NCI-H2029 treated with DMSO at 0.1 percent for 48 hours (cell line): ENCODE results near the gene CNPY4.
"Not testable (repeated sequence)": the region's sequence is repeated elsewhere in the genome, so short reads cannot be mapped to it uniquely, and the experiment has no call there.

Source experiments
- DNase-seq: peaks from one replicate; lab custom pipeline; 2025; lab: John Stamatoyannopoulos, UW

Gene CNPY4

DNA sequence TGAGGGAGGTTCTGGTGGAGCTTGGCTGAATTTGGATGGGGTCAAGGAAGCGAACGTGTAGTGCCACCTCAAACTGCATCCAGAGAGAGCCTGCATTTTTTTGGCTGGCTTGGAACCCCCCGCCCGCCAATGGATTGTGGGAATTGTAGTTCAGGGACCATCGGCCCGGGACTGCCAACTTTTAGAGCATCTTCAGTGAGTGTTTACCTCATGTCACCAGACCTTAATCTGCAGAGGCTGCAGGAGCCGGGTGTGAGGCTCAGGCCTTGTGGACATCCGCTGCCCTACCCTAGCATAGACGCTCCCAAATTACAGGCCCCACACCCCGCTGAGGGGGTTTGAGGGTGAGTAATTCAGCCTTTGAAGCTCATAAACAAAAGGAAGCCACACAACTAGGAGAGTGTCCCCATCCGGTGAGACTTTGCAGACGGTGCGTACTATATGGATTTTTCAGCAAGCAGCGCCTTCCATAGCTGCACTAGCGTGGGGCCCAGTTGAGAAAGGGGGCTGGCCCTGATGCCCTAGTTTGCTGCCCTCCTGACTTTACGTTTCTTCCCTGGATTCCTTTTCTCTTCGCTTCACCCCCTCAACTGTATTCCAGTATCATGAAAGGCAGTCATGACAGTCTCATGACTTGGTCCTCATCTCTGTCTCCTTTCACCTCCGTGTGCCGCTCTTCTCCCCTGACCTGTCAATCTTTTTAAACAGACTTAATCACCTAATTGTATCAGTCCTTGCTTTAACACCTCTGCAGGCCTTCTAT, 717 bp downstream of the CNPY4 start:
- DNase-seq: no peak

DNA sequence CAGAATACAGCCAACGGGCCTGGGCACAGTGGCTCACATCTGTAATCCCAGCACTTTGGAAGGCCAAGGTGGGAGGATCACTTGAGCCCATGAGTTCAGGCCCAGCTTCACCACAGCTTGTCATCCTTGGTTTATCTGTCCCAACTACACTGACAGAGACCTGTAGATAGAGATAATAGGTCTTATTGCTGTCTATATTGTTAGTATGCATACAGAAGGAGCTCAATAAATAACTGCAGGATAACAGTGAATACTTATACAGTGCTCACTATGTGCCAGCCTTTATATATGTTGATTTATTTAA, 1.3 kb downstream of the CNPY4 start:
- no peak for DNase-seq

DNA sequence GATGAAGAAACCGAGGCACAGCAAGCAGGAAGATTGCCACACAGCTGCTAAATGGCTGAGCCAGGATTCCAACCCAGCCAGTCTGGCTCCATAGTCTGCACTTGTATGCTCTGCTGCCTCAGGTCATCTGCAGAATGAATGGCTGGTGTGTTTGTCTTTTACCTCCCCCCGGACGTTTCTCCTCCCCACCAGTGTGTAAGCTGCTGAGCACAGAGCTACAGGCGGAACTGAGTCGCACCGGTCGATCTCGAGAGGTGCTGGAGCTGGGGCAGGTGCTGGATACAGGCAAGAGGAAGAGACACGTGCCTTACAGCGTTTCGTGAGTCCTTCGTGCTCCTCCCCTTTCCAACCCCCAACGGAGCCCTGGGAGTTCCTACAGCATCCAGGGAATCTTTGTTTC, 2.6 kb downstream of the CNPY4 start:
- peak; percentile 92 for DNase-seq

DNA sequence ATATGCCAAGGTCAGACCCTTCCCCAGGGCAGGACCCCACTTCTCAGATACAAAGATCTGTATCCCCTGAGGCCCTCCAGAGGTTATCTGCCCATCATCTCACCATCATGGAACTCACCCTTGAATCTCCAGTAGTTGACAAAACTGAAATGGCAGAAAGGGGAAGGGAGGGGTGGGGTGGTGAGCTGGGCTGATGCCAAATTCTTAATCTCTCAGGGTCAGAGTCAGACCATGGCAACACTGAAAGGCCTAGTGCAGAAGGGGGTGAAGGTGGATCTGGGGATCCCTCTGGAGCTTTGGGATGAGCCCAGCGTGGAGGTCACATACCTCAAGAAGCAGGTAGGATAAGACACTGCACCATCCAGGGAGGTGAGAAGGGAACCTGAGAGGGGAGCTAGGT, 3.1 kb downstream of the CNPY4 start:
- DNase-seq: no peak

DNA sequence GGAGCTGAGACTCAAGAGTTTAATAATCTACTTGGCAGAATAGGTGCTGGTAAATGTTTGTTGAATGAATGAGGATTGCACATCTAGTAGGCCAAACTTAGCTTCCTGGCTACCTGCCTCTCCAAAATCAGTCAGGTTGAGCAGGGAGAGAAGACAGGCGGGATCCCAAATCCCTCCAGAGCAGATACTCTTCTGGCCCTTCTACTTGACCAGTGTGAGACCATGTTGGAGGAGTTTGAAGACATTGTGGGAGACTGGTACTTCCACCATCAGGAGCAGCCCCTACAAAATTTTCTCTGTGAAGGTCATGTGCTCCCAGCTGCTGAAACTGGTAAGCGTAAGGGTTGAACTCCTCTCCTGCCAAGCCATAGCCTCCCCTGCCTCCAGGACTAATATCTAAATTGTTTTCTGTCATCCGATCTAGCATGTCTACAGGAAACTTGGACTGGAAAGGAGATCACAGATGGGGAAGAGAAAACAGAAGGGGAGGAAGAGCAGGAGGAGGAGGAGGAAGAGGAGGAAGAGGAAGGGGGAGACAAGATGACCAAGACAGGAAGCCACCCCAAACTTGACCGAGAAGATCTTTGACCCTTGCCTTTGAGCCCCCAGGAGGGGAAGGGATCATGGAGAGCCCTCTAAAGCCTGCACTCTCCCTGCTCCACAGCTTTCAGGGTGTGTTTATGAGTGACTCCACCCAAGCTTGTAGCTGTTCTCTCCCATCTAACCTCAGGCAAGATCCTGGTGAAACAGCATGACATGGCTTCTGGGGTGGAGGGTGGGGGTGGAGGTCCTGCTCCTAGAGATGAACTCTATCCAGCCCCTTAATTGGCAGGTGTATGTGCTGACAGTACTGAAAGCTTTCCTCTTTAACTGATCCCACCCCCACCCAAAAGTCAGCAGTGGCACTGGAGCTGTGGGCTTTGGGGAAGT, 5.1 kb downstream of the CNPY4 start:
- DNase-seq: no peak

DNA sequence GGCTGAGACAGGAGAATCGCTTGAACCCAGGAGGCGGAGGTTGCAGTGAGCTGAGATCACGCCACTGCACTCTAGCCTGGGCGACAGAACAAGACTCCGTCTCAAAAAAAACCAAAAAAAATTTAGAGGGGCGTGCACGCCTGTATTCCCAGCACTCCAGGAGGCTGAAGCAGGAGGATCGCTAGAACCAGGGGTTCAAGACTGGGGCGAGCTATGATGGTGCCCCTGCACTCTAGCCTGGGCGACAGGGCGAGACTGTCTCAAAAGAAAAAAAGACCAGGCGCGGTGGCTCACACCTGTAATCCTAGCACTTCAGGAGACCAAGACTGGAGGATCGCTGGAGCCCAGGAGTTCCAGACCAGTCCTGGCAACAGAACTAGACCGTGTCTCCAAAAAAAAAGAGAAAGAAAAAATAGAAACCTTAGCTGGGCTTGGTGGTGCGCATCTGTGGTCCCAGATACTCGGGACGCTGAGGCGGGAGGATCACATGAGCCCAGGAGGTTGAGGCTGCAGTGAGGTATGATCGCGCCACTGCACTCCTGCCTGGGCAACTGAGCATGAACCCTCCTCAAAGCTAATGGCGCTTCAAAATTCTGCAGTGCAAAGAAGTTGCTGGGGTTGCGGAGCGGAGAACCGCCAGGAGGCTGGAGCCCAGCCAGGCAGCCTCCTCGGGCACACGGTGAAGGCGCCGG, 7.0 kb downstream of the CNPY4 start:
- DNase-seq: no peak

DNA sequence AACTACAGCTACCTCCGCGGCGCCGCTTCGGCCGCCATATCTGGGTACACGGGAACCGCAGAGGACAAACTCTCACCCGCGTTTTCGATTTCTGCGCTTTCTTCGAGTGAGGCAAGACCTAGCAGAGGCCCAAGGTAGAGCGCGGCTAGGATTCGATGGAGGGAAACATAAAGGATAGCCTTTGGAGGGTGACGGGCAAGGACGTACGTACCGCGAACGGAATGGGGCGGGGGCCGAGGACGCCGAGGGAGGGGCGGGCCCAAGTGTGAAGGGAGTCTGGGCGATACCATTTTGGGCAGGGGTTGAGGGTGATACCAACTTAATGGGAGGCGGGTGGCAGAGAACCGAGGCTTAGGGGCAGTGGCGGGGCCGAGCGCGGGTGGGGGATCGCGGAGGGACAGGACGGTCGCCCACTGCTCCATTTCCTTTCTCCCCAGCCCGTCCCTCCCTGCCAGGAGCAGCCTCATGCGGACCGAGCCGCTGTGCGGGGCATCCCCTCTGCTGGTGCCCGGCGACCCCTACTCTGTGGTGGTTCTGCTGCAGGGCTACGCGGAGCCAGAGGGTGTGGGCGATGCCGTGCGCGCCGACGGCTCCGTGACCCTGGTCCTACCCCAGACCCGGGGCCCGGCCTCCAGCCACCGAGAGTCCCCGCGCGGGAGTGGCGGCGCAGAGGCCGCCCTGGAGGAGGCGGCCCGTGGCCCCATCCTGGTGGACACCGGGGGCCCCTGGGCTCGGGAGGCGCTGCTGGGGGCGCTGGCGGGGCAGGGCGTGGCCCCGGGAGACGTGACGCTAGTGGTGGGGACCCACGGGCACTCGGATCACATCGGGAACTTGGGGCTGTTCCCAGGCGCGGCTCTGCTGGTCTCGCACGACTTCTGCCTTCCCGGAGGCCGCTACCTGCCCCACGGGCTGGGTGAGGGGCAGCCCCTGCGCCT, 7.8 kb downstream of the CNPY4 start, which contains the start of gene MBLAC1:
TSS of gene MBLAC1 (plus strand) at position 37 of the 935 bp plus-strand sequence. CDS start at position 466, 429 bp downstream.
- peak; percentile 86 for DNase-seq

DNA sequence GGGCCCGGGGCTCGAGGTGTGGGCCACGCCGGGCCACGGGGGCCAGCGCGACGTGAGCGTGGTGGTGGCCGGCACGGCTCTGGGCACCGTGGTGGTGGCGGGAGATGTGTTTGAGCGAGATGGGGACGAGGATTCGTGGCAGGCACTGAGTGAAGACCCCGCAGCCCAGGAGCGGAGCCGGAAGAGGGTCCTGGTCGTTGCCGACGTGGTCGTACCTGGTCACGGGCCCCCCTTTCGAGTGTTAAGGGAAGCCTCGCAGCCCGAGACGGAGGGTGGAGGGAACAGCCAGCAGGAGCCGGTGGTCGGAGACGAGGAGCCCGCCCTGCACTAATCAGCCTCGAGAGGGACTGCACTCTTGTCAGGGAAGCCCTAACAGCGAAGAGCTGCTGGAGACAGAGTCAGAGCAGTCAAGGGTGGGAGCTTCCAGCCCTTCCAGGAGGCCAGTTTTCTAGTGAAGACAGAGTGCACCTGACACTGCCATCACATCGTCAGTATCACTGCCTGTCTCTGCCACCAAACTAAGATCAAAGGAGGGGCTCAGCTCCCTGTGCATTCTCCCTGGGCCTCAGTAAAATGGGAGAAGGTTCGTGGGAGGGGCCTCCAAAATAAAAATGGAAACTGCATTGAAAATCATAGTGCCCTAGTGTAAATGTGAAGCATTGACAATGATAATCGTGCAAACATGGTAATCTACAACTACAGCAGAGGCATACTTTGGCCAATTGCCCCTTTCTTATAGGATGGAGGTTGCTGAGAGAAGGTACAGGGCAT, 8.6 kb downstream of the CNPY4 start:
- DNase-seq: no peak

DNA sequence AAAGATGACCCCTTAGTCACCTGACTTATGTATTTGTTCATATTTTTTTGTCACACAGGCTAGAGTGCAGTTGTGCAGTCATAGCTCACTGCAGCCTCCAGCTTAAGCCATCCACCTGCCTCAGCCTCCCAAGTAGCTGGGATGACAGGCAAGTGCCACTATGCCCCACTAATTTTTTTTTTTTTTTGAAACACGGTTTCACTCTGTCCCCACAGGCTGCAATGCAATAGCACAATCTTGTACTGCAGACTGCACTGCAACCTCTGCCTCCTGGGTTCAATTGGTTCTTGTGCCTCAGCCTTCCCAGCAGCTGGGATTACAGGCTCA, 9.2 kb downstream of the CNPY4 start:
- DNase-seq: no peak

DNA sequence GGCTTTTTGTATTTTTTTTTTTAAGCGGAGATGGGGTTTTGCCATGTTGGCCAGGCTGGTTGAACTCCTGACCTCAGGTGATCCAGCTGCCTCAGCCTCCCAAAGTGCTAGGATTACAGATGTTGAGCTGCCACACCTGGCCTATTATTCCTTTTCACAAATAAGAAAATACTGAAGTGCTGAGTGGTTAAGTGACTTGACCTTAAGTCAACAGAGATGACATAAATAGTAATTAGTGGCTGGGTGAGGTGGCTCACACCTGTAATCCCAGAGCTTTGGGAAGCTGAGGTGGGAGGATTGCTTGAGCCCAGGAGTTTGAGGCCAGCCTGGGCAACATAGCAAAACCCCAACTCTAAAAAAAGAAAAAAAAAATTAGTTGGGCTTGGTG, 10.8 kb downstream of the CNPY4 start:
- peak; percentile 57 for DNase-seq

DNA sequence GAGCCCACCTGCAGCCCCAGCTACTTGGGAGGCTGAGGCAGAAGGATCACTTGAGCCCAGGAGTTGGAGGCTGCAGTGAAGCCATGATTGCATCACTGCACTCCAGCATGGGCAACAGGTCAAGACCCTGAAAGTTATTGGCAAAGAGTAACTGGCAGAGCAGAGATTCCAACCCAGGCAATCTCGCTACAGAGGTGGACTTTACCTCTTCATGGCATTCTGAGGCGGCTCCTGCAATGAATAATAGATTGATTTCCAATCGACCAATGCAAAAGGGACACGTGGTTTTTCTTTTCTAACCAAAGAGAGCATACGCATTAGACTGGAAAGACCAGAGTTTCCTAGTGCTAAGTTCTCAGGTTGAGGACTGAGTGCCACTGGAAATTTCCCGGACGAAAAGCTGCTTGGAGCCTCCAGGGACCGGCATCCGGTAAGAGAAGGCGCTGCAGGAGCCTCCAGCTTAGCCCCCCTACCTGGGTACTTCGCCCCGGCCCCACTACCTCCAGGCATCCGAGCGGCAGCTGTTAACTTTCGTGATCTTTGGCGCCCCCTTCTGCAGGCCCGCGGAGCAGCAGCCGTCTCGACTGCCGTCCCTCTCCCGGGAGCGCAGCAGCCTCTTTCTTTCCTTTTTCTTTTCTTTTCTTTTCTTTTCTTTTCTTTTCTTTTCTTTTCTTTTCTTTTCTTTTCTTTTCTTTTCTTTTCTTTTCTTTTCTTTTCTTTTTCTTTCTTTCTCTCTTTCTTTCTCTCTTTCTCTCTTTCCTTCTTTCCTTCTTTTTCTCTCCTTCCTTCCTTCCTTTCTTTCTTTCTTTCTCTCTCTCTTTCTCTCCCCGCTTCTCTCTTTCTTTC, 11.4 kb downstream of the CNPY4 start:
- peak; percentile 54 for DNase-seq

DNA sequence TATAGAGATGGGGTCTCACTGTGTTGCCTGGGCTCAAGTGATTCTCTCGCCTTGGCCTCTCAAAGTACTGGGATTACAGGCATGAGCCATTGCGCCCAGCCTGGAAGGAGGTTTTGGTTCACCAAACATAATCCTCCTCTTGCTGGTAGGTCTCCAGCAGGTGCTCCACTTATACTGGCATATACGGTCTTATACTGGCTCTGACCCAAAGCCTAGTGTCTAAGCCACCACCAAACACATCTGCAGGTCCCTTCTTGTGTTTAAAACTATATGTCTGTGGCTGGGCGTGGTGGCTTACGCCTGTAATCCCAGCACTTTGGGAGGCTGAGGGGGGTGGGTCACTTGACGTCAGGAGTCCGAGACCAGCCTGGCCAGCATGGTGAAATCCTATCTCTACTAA, 12.7 kb downstream of the CNPY4 start:
- DNase-seq: peak; percentile 68

DNA sequence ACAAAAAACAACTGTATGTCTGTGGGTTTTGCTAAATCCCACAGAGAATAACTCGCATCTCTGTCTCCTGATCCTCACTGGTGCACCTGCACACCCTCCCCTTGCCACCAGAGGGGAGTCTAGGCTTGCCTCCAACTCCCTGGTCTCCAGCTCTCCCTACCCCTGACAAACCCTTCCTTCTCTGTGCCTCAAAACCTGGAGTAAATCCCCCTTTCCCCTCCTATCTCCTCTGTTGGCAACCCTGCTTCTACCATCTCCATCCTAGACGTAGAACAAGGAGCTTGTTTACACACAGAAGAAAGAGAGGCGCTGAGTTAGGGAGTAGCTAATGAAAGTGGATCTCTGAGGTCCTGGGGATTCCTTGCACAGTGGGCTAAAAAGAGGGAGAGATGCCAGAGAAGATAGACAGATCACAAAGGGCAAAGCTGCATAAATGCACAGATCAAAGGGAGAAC, 13.3 kb downstream of the CNPY4 start:
- peak; percentile 56 for DNase-seq

DNA sequence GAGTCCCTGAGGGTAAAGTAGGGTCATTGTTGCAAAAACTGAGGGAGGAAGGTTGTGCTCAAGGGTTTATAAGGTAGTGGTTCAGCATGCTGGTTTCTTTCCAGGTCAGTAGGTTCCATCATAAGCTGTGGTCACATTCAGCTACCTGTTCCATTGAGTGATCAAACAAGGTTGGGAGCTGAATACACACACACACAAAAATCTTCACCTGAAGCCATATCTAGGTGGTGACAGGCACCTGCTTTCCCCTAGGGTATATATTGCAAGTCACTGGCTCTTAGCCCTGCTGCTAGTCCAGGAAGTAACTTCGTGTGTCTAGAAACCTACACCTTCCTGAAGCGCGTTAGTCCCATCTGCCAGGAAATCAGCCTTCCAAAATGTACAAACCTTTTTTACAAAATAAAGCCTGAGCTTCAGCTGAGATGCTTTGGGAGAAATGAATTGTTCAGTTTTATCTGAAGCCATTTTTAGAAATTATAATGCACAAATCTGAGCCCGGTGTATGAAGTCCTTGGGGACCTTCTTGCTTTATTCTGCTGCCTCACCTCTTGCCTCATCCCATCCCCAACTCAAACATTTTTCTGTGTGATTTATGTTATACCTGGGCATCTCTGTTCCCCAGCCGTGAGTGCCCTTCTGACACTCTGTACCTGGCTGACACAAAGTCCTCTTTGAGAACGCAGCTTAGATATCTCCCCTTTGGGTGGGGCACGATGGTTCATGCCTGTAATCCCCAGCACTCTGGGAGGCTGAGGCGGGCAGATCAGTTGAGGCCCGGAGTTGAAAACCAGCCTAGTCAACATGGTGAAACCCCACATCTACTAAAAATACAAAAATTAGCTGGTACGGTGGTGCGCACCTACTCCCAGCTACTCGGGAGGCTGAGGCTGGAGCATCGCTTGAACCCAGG, 18.7 kb downstream of the CNPY4 start:
- DNase-seq: no peak

DNA sequence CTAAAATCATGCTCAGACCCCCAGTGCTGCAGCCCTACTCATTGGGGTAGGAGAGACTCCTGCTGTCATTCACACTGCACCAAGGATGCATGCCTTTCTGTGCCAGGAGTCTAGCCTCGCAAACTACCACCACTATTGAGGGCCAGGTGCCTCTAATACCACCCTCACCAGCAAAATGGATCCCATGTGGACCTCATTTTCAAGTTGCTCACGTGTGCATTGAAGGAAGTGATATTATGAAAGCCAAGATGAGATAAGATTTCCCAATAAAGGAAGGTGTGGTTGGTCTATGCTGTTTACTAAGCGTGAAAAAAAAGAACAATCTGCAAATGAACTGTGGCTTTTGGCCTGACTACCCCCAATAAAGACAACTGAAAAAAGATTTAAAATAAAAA, 22.1 kb downstream of the CNPY4 start:
- DNase-seq: no peak

DNA sequence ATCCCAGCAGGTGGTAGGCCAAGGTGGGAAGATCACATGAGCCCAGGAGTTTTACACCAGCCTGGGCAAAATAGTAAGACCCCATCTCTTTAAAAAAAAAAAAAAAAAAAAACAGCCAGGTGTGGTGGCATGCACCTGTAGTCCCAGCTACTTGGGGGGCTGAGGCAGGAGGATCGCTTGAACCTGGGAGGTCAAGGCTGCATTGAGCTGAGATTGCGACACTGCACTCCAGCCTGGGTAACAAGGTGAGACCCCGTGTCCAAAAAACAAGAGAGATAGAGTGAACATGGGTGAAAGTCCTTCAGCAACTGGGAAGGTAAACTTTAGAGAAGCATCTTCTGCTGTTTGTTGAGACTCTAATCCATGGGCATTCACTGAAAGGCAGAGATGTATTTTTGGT, 23.0 kb downstream of the CNPY4 start:
- DNase-seq: no peak

DNA sequence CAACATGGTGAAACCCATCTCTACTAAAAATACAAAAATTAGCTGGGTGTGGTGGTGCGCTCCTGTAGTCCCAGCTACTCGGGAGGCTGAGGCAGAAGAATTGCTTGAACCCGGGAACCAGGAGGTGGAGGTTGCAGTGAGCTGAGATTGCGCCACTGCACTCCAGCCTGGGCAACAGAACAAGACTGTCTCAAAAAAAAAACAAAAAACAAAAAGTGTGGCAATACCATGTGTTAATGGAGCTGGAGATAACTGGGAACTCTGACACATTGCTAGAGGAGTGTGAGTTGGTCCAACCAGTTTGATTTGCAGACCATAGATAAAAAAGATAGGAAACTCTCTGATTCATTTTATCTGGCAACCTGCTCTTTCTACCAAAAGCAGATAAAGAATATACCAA, 26.9 kb downstream of the CNPY4 start:
- DNase-seq: not testable (repeated sequence)

DNA sequence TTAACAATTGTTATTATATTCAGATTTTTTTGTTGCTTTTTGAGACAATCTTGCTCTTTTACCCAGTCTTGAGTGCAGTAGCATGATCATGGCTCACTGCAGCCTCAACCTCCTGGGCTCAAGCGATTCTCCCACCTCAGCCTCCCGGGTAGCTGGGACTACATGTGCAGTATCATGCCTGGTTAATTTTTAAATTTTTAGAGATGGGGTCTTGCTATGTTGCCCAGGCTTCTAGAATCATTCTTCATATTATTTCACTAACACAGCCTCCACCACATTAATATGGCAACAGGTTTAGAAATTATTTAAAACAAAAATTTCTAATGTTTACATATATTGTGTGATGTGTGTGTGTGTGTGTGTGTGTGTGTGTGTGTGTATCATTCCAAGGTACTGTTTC, 27.8 kb downstream of the CNPY4 start:
- no peak for DNase-seq

DNA sequence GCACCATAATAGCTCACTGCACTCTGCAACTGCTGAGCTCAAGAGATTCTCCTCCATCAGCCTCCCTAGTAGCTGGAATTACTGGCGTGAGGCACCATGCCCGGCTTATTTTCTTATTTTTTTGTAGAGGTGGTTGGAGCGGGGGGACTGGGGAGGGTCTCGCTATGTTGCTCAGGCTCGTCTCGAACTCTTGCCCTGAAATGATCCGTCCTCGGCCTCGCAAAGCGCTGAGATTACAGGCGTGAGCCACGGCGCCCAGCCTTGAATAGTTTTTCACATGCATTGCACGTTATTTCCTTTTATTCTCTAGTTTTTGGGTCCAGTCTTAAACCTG, 28.8 kb downstream of the CNPY4 start:
- no peak for DNase-seq
